HG03060 (cell line): ENCODE results near the gene TRIM14.
A peak's percentile ranks its signal among the peaks of the same experiment; 100 is the strongest.

Experiments
- ATAC-seq: cut with Tn5 transposase; IDR thresholded peaks from one replicate; pipeline ENCODE4 v1.9.1; 2021; ENCODE audit warnings: low read depth, moderate number of reproducible peaks; ENCODE audit not compliant: unreplicated experiment

TRIM14 gene

GRCh38 chr9:98056269-98057137, 62.5 kb downstream of the TRIM14 start, which contains the start of gene NANS:
Gene NANS (plus strand): TSS chr9:98056732. CDS start chr9:98056809, 77 bp downstream.
- peak; percentile 70 for ATAC-seq

DNA sequence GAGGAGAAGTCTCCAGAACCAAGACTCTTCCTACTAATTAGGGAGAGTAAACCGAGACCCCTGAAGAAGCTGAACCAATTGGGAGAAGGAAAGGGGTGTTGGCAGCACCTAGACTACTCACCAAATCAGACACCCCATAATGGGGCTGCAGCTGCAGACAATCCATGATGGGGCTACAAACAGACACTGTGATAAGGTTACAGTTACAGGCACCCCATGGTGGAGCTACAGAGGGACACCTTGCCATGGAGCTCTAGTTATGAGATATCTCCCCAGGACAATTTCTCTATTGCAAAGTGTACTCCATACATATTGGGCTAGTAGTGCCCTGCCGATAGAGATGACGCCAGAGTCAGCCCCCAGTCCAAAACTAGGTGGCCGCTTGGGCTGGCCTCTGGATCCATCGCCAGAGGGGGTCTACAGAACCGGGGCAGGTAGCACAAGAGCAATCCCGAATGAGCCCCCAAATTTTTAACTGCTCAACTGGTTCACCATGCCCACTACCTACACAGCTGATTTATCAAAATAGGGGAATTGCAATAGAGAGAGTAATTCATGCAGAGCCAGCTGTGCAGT, 64.6 kb downstream of the TRIM14 start:
- ATAC-seq: no peak

DNA sequence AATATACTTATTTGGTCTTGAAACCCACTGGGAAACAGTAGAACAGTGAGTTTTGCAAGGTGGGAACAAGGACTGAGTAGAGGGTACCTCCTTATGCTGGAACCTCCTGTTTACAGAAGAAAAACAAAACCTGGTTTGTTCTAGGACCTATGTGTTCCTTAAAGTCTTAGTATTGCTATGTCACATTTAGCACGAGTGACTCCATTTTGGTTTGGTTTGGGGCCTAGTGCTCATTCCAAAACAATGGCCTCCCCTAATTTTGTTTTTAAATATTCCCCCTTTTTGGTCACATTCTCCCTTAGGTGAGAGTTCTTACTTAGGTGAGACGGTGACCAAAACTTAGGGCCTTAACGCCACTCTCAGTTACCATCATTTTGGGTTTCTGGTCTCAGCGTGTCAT, 68.7 kb downstream of the TRIM14 start:
- ATAC-seq: no peak

DNA sequence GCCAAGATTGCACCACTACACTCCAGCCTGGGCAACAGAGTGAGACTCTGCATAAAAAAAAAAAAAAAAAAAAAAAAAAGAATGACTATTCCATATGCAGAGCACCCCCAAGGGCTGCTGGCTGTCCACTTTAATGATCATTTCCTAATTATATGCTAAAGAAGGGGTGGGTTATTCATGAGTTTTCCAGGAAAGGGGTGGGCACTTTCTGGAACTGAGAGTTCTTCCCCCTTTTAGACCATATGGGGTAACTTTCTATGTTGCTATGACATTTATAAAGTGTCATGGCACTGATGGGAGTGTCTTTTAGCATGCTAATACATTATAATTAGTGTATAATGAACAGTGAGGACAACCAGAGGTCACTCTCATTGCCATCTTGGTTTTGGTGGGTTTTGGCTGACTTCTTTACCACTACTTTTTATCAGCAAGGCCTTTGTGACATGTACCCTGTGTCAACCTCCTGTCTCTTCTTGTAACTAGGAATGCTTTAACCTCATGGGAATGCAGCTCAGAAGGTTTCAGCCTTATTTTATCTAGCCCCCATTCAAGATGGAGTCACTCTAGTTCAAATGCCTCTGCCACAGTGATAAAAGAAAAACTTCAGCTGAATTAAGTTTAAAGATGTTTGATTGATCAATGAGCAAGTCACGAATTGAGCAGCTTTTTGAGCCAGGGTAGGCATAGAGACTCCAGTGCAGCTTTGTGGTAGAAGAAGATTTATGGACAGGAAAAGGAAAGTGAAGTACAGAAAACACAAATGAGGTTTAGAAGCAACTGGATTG, 69.5 kb downstream of the TRIM14 start:
- no peak for ATAC-seq

GRCh38 chr9:98047002-98047401, 72.0 kb downstream of the TRIM14 start:
- ATAC-seq: no peak

- no peak for ATAC-seq
Measured at GRCh38 chr9:98046180-98046543, 72.9 kb downstream of the TRIM14 start.

- ATAC-seq: peak; percentile 80
Measured at GRCh38 chr9:98045234-98046179, 73.5 kb downstream of the TRIM14 start.

- ATAC-seq: no peak
Measured at GRCh38 chr9:98043915-98044314, 75.1 kb downstream of the TRIM14 start.

DNA sequence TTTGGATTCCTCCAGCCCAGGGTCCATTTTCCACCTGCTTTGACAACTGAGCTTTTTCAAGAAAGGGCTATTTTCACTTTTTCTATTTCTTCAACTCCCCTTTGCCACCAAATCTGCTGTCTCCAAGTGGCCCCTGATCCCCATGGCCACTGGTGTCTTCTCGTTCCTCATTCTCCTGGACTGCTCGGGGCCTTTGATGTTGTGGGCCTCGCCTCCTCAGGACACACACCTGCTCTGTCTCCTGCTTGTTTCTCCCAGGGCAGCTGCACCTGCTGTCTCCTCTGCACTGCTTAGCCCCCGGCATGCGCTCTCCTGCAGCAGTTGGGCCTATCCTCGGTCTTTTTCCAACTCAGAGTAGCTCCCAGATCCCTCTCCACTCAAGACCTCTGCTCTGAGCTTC, 78.8 kb downstream of the TRIM14 start:
- ATAC-seq: no peak

DNA sequence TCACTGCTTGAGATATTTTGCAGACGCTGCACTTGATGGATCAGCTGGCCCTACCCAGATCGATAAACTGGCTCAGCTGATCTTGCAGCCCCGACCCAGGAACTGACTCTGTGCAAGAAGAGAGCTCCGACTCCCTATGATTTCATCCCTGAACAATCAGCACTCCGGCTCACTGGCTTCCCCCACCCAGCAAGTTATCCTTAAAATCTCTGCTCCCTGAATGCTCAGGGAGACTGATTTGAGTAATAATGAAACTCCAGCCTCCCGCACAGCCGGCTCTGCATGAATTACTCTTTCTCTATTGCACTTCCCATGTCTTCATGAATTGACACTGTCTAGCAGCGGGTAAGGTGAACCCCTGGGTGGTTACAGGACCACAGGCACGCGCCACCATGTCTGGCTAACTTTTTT, 79.4 kb downstream of the TRIM14 start:
- no peak for ATAC-seq

GRCh38 chr9:98038958-98039357, 80.1 kb downstream of the TRIM14 start:
- peak; percentile 43 for ATAC-seq

GRCh38 chr9:98037357-98037756, 81.7 kb downstream of the TRIM14 start:
- ATAC-seq: no peak

GRCh38 chr9:98034593-98035546, 84.2 kb downstream of the TRIM14 start:
- ATAC-seq: no peak

- no peak for ATAC-seq
Measured at GRCh38 chr9:98031935-98032334, 87.1 kb downstream of the TRIM14 start.

GRCh38 chr9:98031169-98031568, 87.9 kb downstream of the TRIM14 start:
- ATAC-seq: no peak

GRCh38 chr9:98024702-98025101, 94.3 kb downstream of the TRIM14 start:
- ATAC-seq: no peak

- no peak for ATAC-seq
Measured at GRCh38 chr9:98022447-98022846, 96.6 kb downstream of the TRIM14 start.

DNA sequence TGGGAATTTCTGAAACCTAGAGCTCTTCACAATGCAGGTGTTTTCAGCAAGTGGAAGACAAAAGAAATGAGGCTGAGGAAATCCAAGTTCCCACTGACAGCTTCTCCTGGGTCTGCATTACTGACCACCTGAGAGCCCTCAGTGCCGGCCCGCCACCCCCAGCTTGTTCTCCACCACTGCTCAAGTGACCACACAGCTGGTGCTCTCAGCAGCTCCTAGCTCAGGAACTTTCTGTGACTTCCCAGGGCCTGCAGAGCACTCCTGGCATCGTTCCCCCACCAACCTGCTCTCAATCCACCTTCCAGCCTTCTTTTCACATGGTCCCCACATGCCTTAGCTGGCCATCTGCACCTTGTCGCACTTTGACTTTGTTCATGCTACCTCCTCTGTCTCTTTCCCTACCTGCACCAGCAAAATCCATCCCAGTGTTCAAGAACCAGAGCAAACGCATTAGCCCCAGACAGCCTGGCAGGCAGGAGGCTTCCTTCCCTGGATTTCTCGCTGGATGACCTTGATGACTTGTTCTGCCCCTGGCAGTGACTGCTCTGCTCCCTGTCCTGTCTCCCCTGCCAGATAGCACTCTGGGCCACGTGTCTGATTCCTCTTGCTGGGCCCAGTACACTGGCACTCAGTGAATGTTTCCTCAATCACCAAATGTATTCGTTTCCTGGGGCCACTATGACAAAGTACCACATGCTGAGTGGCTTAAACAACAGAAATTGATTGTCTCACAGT, 97.5 kb downstream of the TRIM14 start:
- ATAC-seq: no peak
